CMK (cell line): Measurements from ENCODE around the gene AXL.
"Not testable (repeated sequence)": the region's sequence is repeated elsewhere in the genome, so short reads cannot be mapped to it uniquely, and the experiment has no call there.

Experiments used
- DNase-seq: peaks from one replicate; pipeline ENCODE4 v3.0.0-alpha.2; 2010; ENCODE audit warnings: low read depth

Gene AXL

GRCh38 chr19:41206926-41207750 lies 11.9 kb upstream of the AXL start:
- DNase-seq: no peak

- DNase-seq: no peak
Measured at GRCh38 chr19:41214161-41214560, 4.9 kb upstream of the AXL start.

- DNase-seq: no peak
Measured at GRCh38 chr19:41217741-41218140, 1.3 kb upstream of the AXL start.

- no peak for DNase-seq
Measured at GRCh38 chr19:41218249-41218614, 791 bp upstream of the AXL start.

GRCh38 chr19:41219924-41220567 lies 1.0 kb downstream of the AXL start:
- DNase-seq: peak; percentile 83

GRCh38 chr19:41220811-41221210 lies 1.8 kb downstream of the AXL start:
- DNase-seq: no peak

- DNase-seq: no peak
Measured at GRCh38 chr19:41221514-41222205, 2.6 kb downstream of the AXL start.

GRCh38 chr19:41222240-41222639 lies 3.2 kb downstream of the AXL start:
- no peak for DNase-seq

- no peak for DNase-seq
Measured at GRCh38 chr19:41223431-41224234, 4.6 kb downstream of the AXL start.

- no peak for DNase-seq
Measured at GRCh38 chr19:41224632-41225031, 5.6 kb downstream of the AXL start.

GRCh38 chr19:41225238-41226052 lies 6.4 kb downstream of the AXL start:
- DNase-seq: no peak

GRCh38 chr19:41226053-41226873 lies 7.2 kb downstream of the AXL start:
- DNase-seq: no peak

- no peak for DNase-seq
Measured at GRCh38 chr19:41226874-41227390, 7.9 kb downstream of the AXL start.

- DNase-seq: no peak
Measured at GRCh38 chr19:41228486-41228885, 9.5 kb downstream of the AXL start.

- not testable (repeated sequence) for DNase-seq
Measured at GRCh38 chr19:41229338-41229737, 10.3 kb downstream of the AXL start.

- no peak for DNase-seq
Measured at GRCh38 chr19:41230067-41230857, 11.2 kb downstream of the AXL start.

- DNase-seq: no peak
Measured at GRCh38 chr19:41232686-41233085, 13.7 kb downstream of the AXL start.

GRCh38 chr19:41233748-41234240 lies 14.8 kb downstream of the AXL start:
- DNase-seq: peak; percentile 25

- DNase-seq: no peak
Measured at GRCh38 chr19:41234512-41235168, 15.6 kb downstream of the AXL start.
